Activated CD4-positive, alpha-beta T cell treated with anti-CD3 and anti-CD28 coated beads for 36 hours (primary cell): ENCODE results near the gene OAS1. TPM values are rescaled to one million over a fixed set of nuclear protein-coding genes. Genes with fewer than 3 reads are reported as not detected.
"Not testable (repeated sequence)": the region's sequence is repeated elsewhere in the genome, so short reads cannot be mapped to it uniquely, and the experiment has no call there.

Source experiments
- ATAC-seq: fragments of 200-7000 bp; cut with Tn5 transposase; one replicate; pipeline ENCODE4 v1.10.0; 2021; ENCODE audit warnings: mild to moderate bottlenecking, moderate library complexity
- CTCF ChIA-PET: fragments of 350-600 bp; sonication (Branson Sonifier 250); formaldehyde crosslinking; loops from one replicate; lab custom pipeline; 2021; ENCODE audit warnings: antibody characterized with exemption; lab: Charles Lee
- POLR2A ChIA-PET: fragments of 350-600 bp; sonication (Branson Sonifier 250); formaldehyde crosslinking; loops from one replicate; lab custom pipeline; 2021; ENCODE audit warnings: antibody characterized with exemption, inconsistent platforms; lab: Charles Lee
- DNase-seq: peaks from one replicate; pipeline ENCODE4 v3.0.0-alpha.2; 2020
- H3K27ac Mint-ChIP-seq: one replicate; pipeline ENCODE4 v1.8.0; 2021; ENCODE audit warnings: mixed read lengths
- H3K27me3 Mint-ChIP-seq: one replicate; pipeline ENCODE4 v1.8.0; 2021; ENCODE audit warnings: mixed read lengths
- H3K36me3 Mint-ChIP-seq: one replicate; pipeline ENCODE4 v1.8.0; 2021; ENCODE audit warnings: low read depth, mixed read lengths
- H3K4me1 Mint-ChIP-seq: one replicate; pipeline ENCODE4 v1.8.0; 2021; ENCODE audit warnings: mixed read lengths
- H3K4me3 Mint-ChIP-seq: one replicate; pipeline ENCODE4 v1.8.0; 2021; ENCODE audit warnings: mild to moderate bottlenecking, moderate library complexity, mixed read lengths
- H3K9me3 Mint-ChIP-seq: one replicate; pipeline ENCODE4 v1.8.0; 2021; ENCODE audit warnings: low read depth, mixed read lengths
- intact Hi-C, 2 experiments: fragments of 100-400 bp; cut with DNase I in 1 of 2; cut with micrococcal nuclease in 1 of 2; formaldehyde crosslinking; loops; one replicate each; pipeline versions ENCODE4 v1.14.2 to v1.15.1; 2022 to 2024; cut with DNase I, micrococcal nuclease
- total RNA-seq, 2 experiments: library from RNA; stranded (reverse); gene quantifications; one replicate each; pipeline ENCODE4 v1.2.3, GENCODE V29; 2021

The OAS1 gene
- total RNA-seq, 2 experiments from 2014 or later: 50.5 to 52.8 TPM

DNA sequence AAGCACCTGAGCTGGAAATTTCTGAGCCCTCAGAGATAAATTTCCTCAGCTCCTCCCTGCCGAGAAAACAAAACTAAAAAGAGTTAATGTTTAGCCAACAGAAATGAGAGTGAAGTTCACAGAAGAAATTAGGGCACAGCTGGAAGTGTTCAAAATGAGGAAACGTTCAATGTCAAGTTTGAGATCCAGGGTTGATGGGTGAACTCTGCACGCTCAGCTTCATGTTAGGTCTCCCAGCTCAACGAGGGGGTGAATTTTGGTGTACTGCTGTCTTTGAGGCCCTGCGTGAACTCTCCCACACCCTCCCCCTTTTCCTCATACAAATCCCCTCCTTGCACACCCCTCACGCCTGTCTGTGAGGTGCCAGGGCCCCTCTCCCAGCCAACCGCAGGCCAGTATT lies 18.2 kb downstream of the OAS1 start:
- no peak overlapping the region for H3K27ac Mint-ChIP-seq
- DNase-seq (no peak), ATAC-seq (no peak)
- intact Hi-C loops: no loop called here
- no peak overlapping the region for H3K4me3 Mint-ChIP-seq
- CTCF ChIA-PET: interaction anchor here (0.7 kb wide), 1 partner anchor 13 kb away, joined by 3 read pairs; no protein-coding TSS in a partner anchor
- POLR2A ChIA-PET: interaction anchor here (0.6 to 0.8 kb wide), 2 partner anchors 13 to 854 kb away, joined by 3 to 4 read pairs; partner anchors contain the start of gene OAS3
- H3K4me1 Mint-ChIP-seq: peaks cover 4% of the 10 kb centered on the region
- no peaks in the 10 kb centered on the region for H3K27me3 Mint-ChIP-seq
- peaks cover 11% of the 10 kb centered on the region for H3K36me3 Mint-ChIP-seq
- peaks cover 6% of the 10 kb centered on the region for H3K9me3 Mint-ChIP-seq

GRCh38 chr12:112926416-112927033 lies 19.8 kb downstream of the OAS1 start:
- H3K36me3 Mint-ChIP-seq, H3K9me3 Mint-ChIP-seq, ATAC-seq, H3K27ac Mint-ChIP-seq, DNase-seq, intact Hi-C loops, H3K4me1 Mint-ChIP-seq, H3K27me3 Mint-ChIP-seq, H3K4me3 Mint-ChIP-seq, POLR2A ChIA-PET: not testable (repeated sequence)
- CTCF ChIA-PET: interaction anchor here (0.7 kb wide), 1 partner anchor 86 kb away, joined by 4 read pairs; no protein-coding TSS in a partner anchor

- intact Hi-C loops: no loop called here
- Mint-ChIP-seq H3K4me1 (peaks cover 4% of the 10 kb centered on the region), H3K27me3 (no peaks in the 10 kb centered on the region), H3K27ac (no peak overlapping the region), H3K4me3 (no peak overlapping the region), H3K36me3 (peaks cover 7% of the 10 kb centered on the region), H3K9me3 (peaks cover 6% of the 10 kb centered on the region)
- CTCF ChIA-PET: interaction anchor here (1.0 kb wide), 2 partner anchors 37 to 65 kb away, joined by 3 to 4 read pairs; no protein-coding TSS in a partner anchor
- POLR2A ChIA-PET: no interaction called here
- ATAC-seq (no peak), DNase-seq (no peak)
Observed at GRCh38 chr12:112927475-112927874, 20.7 kb downstream of the OAS1 start.

GRCh38 chr12:112927925-112928324 lies 21.2 kb downstream of the OAS1 start:
- ATAC-seq (no peak), DNase-seq (no peak)
- ChIA-PET POLR2A (no interaction called here), CTCF (interaction anchor here (1.0 kb wide), 2 partner anchors 36 to 65 kb away, joined by 3 to 4 read pairs; no protein-coding TSS in a partner anchor)
- intact Hi-C loops: no loop called here
- Mint-ChIP-seq H3K36me3 (peaks cover 7% of the 10 kb centered on the region), H3K27ac (no peak overlapping the region), H3K4me3 (no peak overlapping the region), H3K27me3 (no peaks in the 10 kb centered on the region), H3K4me1 (peaks cover 4% of the 10 kb centered on the region), H3K9me3 (peaks cover 6% of the 10 kb centered on the region)

DNA sequence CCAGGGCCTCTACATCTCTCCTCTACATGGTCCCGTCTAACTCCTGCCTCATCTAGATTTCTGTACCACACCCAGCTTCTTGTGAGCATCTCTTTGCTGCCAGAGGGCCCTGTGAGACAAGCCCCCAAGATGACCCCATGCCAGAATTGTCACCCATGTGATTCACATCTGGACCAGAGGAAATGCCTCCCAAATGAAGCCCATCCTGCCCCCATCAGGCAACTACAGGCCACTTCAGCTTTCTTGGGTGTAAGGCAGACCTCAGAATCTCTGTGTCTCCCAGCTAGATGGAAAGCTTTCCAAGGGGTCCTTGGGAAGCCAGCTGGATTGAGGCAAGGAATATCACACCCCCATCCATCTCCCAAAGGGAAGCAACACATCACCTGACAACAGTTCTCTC lies 22.2 kb downstream of the OAS1 start:
- DNase-seq (no peak), ATAC-seq (no peak)
- CTCF ChIA-PET: no interaction called here
- Mint-ChIP-seq H3K4me3 (no peak overlapping the region), H3K4me1 (peaks cover 4% of the 10 kb centered on the region), H3K9me3 (peaks cover 6% of the 10 kb centered on the region), H3K27me3 (no peaks in the 10 kb centered on the region), H3K36me3 (peaks cover 7% of the 10 kb centered on the region), H3K27ac (no peak overlapping the region)
- POLR2A ChIA-PET: no interaction called here
- intact Hi-C loops: no loop called here

DNA sequence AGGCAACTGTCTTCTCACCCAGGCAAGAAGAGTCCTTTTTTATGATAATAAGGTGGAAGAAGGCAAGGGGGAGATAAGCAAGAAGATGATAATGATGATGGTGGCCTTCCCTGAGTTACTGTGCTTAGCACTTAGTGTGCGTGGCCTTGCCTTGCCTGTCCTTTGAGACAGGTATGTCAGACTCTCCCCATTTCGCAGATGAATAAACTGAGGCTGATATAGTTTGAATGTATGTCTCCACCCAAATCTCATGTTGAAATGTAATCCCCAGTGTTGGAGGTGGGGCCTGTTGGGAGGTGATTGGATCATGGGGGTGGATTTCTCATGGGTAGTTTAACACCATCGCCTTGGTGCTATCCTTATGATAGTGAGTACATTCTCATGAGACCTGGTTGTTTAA lies 23.0 kb downstream of the OAS1 start:
- Mint-ChIP-seq H3K4me3 (no peak overlapping the region), H3K36me3 (peaks cover 7% of the 10 kb centered on the region), H3K27ac (no peak overlapping the region), H3K9me3 (peaks cover 6% of the 10 kb centered on the region), H3K27me3 (no peaks in the 10 kb centered on the region), H3K4me1 (peaks cover 6% of the 10 kb centered on the region)
- ATAC-seq (no peak), DNase-seq (no peak)
- intact Hi-C loops: no loop called here
- ChIA-PET CTCF (interaction anchor here (0.6 kb wide), 1 partner anchor 78 kb away, joined by 3 read pairs; no protein-coding TSS in a partner anchor), POLR2A (no interaction called here)

DNA sequence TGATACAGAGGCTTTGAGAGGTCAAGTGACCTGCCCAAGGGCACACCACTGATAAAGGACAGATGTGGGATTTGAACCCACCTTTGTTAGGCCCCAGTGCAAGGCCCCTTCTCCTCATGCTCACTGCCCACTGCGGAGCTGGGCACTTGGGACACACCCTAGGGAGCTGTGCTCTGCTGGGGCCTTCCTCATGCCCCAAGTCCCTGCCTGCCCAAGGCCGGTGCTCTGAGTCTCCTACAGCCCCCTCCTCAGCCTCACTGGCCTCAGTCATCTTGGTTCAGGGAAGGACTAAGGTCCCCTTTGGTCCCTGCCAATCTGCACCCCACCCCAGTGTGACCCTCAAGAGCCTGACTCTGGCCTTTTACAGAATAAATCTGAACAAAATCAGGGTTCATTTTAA lies 23.6 kb downstream of the OAS1 start:
- Mint-ChIP-seq H3K27me3 (no peaks in the 10 kb centered on the region), H3K27ac (no peak overlapping the region), H3K4me3 (no peak overlapping the region), H3K9me3 (peaks cover 6% of the 10 kb centered on the region), H3K4me1 (peaks cover 7% of the 10 kb centered on the region), H3K36me3 (peaks cover 7% of the 10 kb centered on the region)
- ChIA-PET CTCF (interaction anchor here (0.7 kb wide), 1 partner anchor 174 kb away, joined by 3 read pairs; no protein-coding TSS in a partner anchor), POLR2A (no interaction called here)
- no peak for DNase-seq
- intact Hi-C loops: no loop called here
- ATAC-seq: no peak

- intact Hi-C loops: no loop called here
- DNase-seq (no peak), ATAC-seq (no peak)
- ChIA-PET POLR2A (no interaction called here), CTCF (interaction anchor here (1.6 to 1.7 kb wide), 2 partner anchors 24 to 29 kb away, joined by 4 to 5 read pairs; no protein-coding TSS in a partner anchor)
- Mint-ChIP-seq H3K4me3 (no peak overlapping the region), H3K4me1 (peaks cover 13% of the 10 kb centered on the region), H3K27me3 (no peaks in the 10 kb centered on the region), H3K27ac (no peak overlapping the region), H3K9me3 (peaks cover 4% of the 10 kb centered on the region), H3K36me3 (peaks cover 2% of the 10 kb centered on the region)
Observed at GRCh38 chr12:112932485-112933128, 25.8 kb downstream of the OAS1 start.

- H3K27me3 Mint-ChIP-seq: no peaks in the 10 kb centered on the region
- ChIA-PET POLR2A (interaction anchor here (0.6 kb wide), 1 partner anchor 96 kb away, joined by 4 read pairs; no protein-coding TSS in a partner anchor), CTCF (interaction anchor here (1.6 kb wide), 1 partner anchor 25 kb away, joined by 5 read pairs; no protein-coding TSS in a partner anchor)
- DNase-seq: no peak
- no peak overlapping the region for H3K27ac Mint-ChIP-seq
- intact Hi-C loops: no loop called here
- no peak overlapping the region for H3K4me3 Mint-ChIP-seq
- ATAC-seq: no peak
- peaks cover 18% of the 10 kb centered on the region for H3K4me1 Mint-ChIP-seq
- H3K36me3 Mint-ChIP-seq: no peaks in the 10 kb centered on the region
- peaks cover 2% of the 10 kb centered on the region for H3K9me3 Mint-ChIP-seq
Observed at GRCh38 chr12:112933129-112933505, 26.4 kb downstream of the OAS1 start.

- Mint-ChIP-seq H3K4me1 (peaks cover 37% of the 10 kb centered on the region), H3K27ac (no peak overlapping the region), H3K4me3 (no peak overlapping the region), H3K27me3 (no peaks in the 10 kb centered on the region), H3K9me3 (peaks cover 2% of the 10 kb centered on the region), H3K36me3 (peaks cover 2% of the 10 kb centered on the region)
- ChIA-PET POLR2A (no interaction called here), CTCF (no interaction called here)
- intact Hi-C loops: loop anchor here in 1 of 2 experiments (2.0 kb wide), 1 partner anchor 29 kb away; the partner anchor contains the start of gene OAS1
- DNase-seq (peak; percentile 15), ATAC-seq (no peak)
Observed at GRCh38 chr12:112936264-112936663, 29.5 kb downstream of the OAS1 start.

DNA sequence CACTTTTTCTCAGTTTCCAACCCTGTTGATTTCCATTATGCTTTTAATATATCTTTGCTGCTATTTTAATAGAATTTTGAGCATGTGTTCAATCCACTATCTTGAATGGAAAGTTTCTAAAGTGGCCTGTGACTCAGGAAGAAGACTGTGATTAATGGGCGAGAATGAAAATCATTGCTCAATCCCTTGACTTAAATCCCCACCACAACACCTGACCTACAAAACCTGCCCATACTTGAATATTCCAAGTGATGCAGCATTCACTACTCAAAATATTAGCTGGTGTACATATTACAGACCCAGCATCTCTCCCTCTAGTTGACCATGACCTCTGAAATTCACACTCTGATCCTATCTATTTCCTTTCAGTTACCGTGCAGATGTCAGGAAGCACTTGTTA lies 30.2 kb downstream of the OAS1 start:
- H3K9me3 Mint-ChIP-seq: peaks cover 2% of the 10 kb centered on the region
- no peak overlapping the region for H3K4me3 Mint-ChIP-seq
- peak overlapping the region; percentile 11 for H3K27ac Mint-ChIP-seq
- H3K36me3 Mint-ChIP-seq: peaks cover 2% of the 10 kb centered on the region
- no peak for ATAC-seq
- no peaks in the 10 kb centered on the region for H3K27me3 Mint-ChIP-seq
- intact Hi-C loops: loop anchor here in 1 of 2 experiments (2.0 kb wide), 1 partner anchor 30 kb away; the partner anchor contains the start of gene OAS1
- CTCF ChIA-PET: interaction anchor here (1.0 to 2.0 kb wide), 3 partner anchors 37 to 56 kb away, joined by 3 to 8 read pairs (median 8); partner anchors contain the start of gene OAS2
- POLR2A ChIA-PET: no interaction called here
- DNase-seq: no peak
- peaks cover 37% of the 10 kb centered on the region for H3K4me1 Mint-ChIP-seq
